ENCODE measurements around the gene LRRC49.

GRCh38 chr15:70954171-70954570 is 61.5 kb downstream of the LRRC49 start:
- TF ChIP-seq CTCF (conservative IDR thresholded peaks at IDR 0.05 in 1 of 2, IDR thresholded peaks at IDR 0.05 in 1 of 2; ENCODE audit: extremely low read depth in 1 of 2, insufficient read depth in 1 of 2, low read depth in 1 of 2, low read length in 2 of 2) (no peak), EZH2 (IDR thresholded peaks at IDR 0.05; ENCODE audit: borderline replicate concordance, low read length) (no peak)
